ENCODE data around the gene MBP.

Gene MBP

GRCh38 chr18:77077941-77078689 lies 54.5 kb downstream of the MBP start:
- peaks cover 0 to 2% (median 0%) of the 10 kb centered on the region in 5 donors for H3K36me3 ChIP-seq (ENCODE audit: control insufficient read depth in 5 of 5, insufficient read depth in 5 of 5, low read length in 5 of 5)
- H3K9me3 ChIP-seq (ENCODE audit: control insufficient read depth in 5 of 5, low read length in 5 of 5), result no peaks in the 10 kb centered on the region
- H3K4me1 ChIP-seq (ENCODE audit: control insufficient read depth in 5 of 5, insufficient read depth in 5 of 5, low read length in 5 of 5), result peaks cover 0 to 18% (median 9%) of the 10 kb centered on the region in 5 donors
- no peak overlapping the region for H3K4me3 ChIP-seq (ENCODE audit: low read depth in 1 of 5, low read length in 5 of 5)
- no peaks in the 10 kb centered on the region for H3K27me3 ChIP-seq (ENCODE audit: control insufficient read depth in 5 of 5, insufficient read depth in 4 of 5, low read length in 5 of 5)
- H3K9ac ChIP-seq (ENCODE audit: low read length in 5 of 5), result no peak overlapping the region
- H3K27ac ChIP-seq (ENCODE audit: low read depth, low read length), result no peak overlapping the region

GRCh38 chr18:77077401-77077800 lies 55.2 kb downstream of the MBP start:
- Histone ChIP-seq H3K9ac (ENCODE audit: low read length in 5 of 5) (no peak overlapping the region), H3K9me3 (ENCODE audit: control insufficient read depth in 5 of 5, low read length in 5 of 5) (no peaks in the 10 kb centered on the region), H3K27me3 (ENCODE audit: control insufficient read depth in 5 of 5, insufficient read depth in 4 of 5, low read length in 5 of 5) (no peaks in the 10 kb centered on the region), H3K36me3 (ENCODE audit: control insufficient read depth in 5 of 5, insufficient read depth in 5 of 5, low read length in 5 of 5) (peaks cover 0 to 2% (median 0%) of the 10 kb centered on the region in 5 donors), H3K4me3 (ENCODE audit: low read depth in 1 of 5, low read length in 5 of 5) (no peak overlapping the region), H3K27ac (ENCODE audit: low read depth, low read length) (no peak overlapping the region), H3K4me1 (ENCODE audit: control insufficient read depth in 5 of 5, insufficient read depth in 5 of 5, low read length in 5 of 5) (peaks cover 0 to 14% (median 9%) of the 10 kb centered on the region in 5 donors)

- Histone ChIP-seq H3K9ac (ENCODE audit: low read length in 5 of 5) (no peak overlapping the region), H3K27ac (ENCODE audit: low read depth, low read length) (no peak overlapping the region), H3K9me3 (ENCODE audit: control insufficient read depth in 5 of 5, low read length in 5 of 5) (no peaks in the 10 kb centered on the region), H3K4me1 (ENCODE audit: control insufficient read depth in 5 of 5, insufficient read depth in 5 of 5, low read length in 5 of 5) (peaks cover 0 to 22% (median 15%) of the 10 kb centered on the region in 5 donors), H3K4me3 (ENCODE audit: low read depth in 1 of 5, low read length in 5 of 5) (no peak overlapping the region), H3K27me3 (ENCODE audit: control insufficient read depth in 5 of 5, insufficient read depth in 4 of 5, low read length in 5 of 5) (no peaks in the 10 kb centered on the region), H3K36me3 (ENCODE audit: control insufficient read depth in 5 of 5, insufficient read depth in 5 of 5, low read length in 5 of 5) (peaks cover 0 to 2% (median 0%) of the 10 kb centered on the region in 5 donors)
These were observed 56.5 kb downstream of the MBP start for GRCh38 chr18:77076111-77076510.

- H3K9ac ChIP-seq (ENCODE audit: low read length in 5 of 5), result no peak overlapping the region
- H3K36me3 ChIP-seq (ENCODE audit: control insufficient read depth in 5 of 5, insufficient read depth in 5 of 5, low read length in 5 of 5), result peaks cover 0 to 2% (median 0%) of the 10 kb centered on the region in 5 donors
- H3K27ac ChIP-seq (ENCODE audit: low read depth, low read length), result no peak overlapping the region
- H3K4me3 ChIP-seq (ENCODE audit: low read depth in 1 of 5, low read length in 5 of 5), result no peak overlapping the region
- peaks cover 0 to 20% (median 14%) of the 10 kb centered on the region in 5 donors for H3K4me1 ChIP-seq (ENCODE audit: control insufficient read depth in 5 of 5, insufficient read depth in 5 of 5, low read length in 5 of 5)
- H3K27me3 ChIP-seq (ENCODE audit: control insufficient read depth in 5 of 5, insufficient read depth in 4 of 5, low read length in 5 of 5), result no peaks in the 10 kb centered on the region
- no peaks in the 10 kb centered on the region for H3K9me3 ChIP-seq (ENCODE audit: control insufficient read depth in 5 of 5, low read length in 5 of 5)
These were observed 58.2 kb downstream of the MBP start for GRCh38 chr18:77074431-77074830.

- no peak overlapping the region for H3K27ac ChIP-seq (ENCODE audit: low read depth, low read length)
These were observed 59.1 kb downstream of the MBP start for GRCh38 chr18:77073336-77074093.

GRCh38 chr18:77072566-77072965 lies 60.0 kb downstream of the MBP start:
- Histone ChIP-seq H3K27ac (ENCODE audit: low read depth, low read length) (peak overlapping the region; percentile 2), H3K27me3 (ENCODE audit: control insufficient read depth in 5 of 5, insufficient read depth in 4 of 5, low read length in 5 of 5) (peaks cover 0 to 4% (median 0%) of the 10 kb centered on the region in 5 donors), H3K9me3 (ENCODE audit: control insufficient read depth in 5 of 5, low read length in 5 of 5) (no peaks in the 10 kb centered on the region), H3K4me1 (ENCODE audit: control insufficient read depth in 5 of 5, insufficient read depth in 5 of 5, low read length in 5 of 5) (peaks cover 4 to 34% (median 28%) of the 10 kb centered on the region in 5 donors), H3K4me3 (ENCODE audit: low read depth in 1 of 5, low read length in 5 of 5) (no peak overlapping the region), H3K9ac (ENCODE audit: low read length in 5 of 5) (no peak overlapping the region), H3K36me3 (ENCODE audit: control insufficient read depth in 5 of 5, insufficient read depth in 5 of 5, low read length in 5 of 5) (peaks cover 0 to 2% (median 0%) of the 10 kb centered on the region in 5 donors)

More at GRCh38 chr18:77073336-77074093, 59.1 kb downstream of the MBP start:
- Histone ChIP-seq H3K9me3 (ENCODE audit: control insufficient read depth in 5 of 5, low read length in 5 of 5) (no peaks in the 10 kb centered on the region), H3K4me1 (ENCODE audit: control insufficient read depth in 5 of 5, insufficient read depth in 5 of 5, low read length in 5 of 5) (peaks cover 4 to 24% (median 19%) of the 10 kb centered on the region in 5 donors), H3K27me3 (ENCODE audit: control insufficient read depth in 5 of 5, insufficient read depth in 4 of 5, low read length in 5 of 5) (peaks cover 0 to 4% (median 0%) of the 10 kb centered on the region in 5 donors), H3K36me3 (ENCODE audit: control insufficient read depth in 5 of 5, insufficient read depth in 5 of 5, low read length in 5 of 5) (peaks cover 0 to 2% (median 0%) of the 10 kb centered on the region in 5 donors), H3K4me3 (ENCODE audit: low read depth in 1 of 5, low read length in 5 of 5) (no peak overlapping the region), H3K9ac (ENCODE audit: low read length in 5 of 5) (no peak overlapping the region)

- Histone ChIP-seq H3K4me3 (ENCODE audit: low read depth in 1 of 5, low read length in 5 of 5) (no peak overlapping the region), H3K9ac (ENCODE audit: low read length in 5 of 5) (no peak overlapping the region), H3K4me1 (ENCODE audit: control insufficient read depth in 5 of 5, insufficient read depth in 5 of 5, low read length in 5 of 5) (peaks cover 8 to 40% (median 36%) of the 10 kb centered on the region in 5 donors), H3K36me3 (ENCODE audit: control insufficient read depth in 5 of 5, insufficient read depth in 5 of 5, low read length in 5 of 5) (peaks cover 0 to 2% (median 0%) of the 10 kb centered on the region in 5 donors), H3K9me3 (ENCODE audit: control insufficient read depth in 5 of 5, low read length in 5 of 5) (no peaks in the 10 kb centered on the region), H3K27ac (ENCODE audit: low read depth, low read length) (peak overlapping the region; percentile 2), H3K27me3 (ENCODE audit: control insufficient read depth in 5 of 5, insufficient read depth in 4 of 5, low read length in 5 of 5) (peaks cover 0 to 4% (median 0%) of the 10 kb centered on the region in 5 donors)
These were observed 60.8 kb downstream of the MBP start for GRCh38 chr18:77071711-77072292.

- Histone ChIP-seq H3K4me1 (ENCODE audit: control insufficient read depth in 5 of 5, insufficient read depth in 5 of 5, low read length in 5 of 5) (peaks cover 8 to 46% (median 42%) of the 10 kb centered on the region in 5 donors), H3K4me3 (ENCODE audit: low read depth in 1 of 5, low read length in 5 of 5) (no peak overlapping the region), H3K36me3 (ENCODE audit: control insufficient read depth in 5 of 5, insufficient read depth in 5 of 5, low read length in 5 of 5) (no peaks in the 10 kb centered on the region), H3K9ac (ENCODE audit: low read length in 5 of 5) (no peak overlapping the region), H3K27me3 (ENCODE audit: control insufficient read depth in 5 of 5, insufficient read depth in 4 of 5, low read length in 5 of 5) (peaks cover 0 to 4% (median 0%) of the 10 kb centered on the region in 5 donors), H3K27ac (ENCODE audit: low read depth, low read length) (no peak overlapping the region), H3K9me3 (ENCODE audit: control insufficient read depth in 5 of 5, low read length in 5 of 5) (no peaks in the 10 kb centered on the region)
These were observed 61.5 kb downstream of the MBP start for GRCh38 chr18:77071061-77071460.

GRCh38 chr18:77070627-77071026 lies 62.0 kb downstream of the MBP start:
- no peak overlapping the region for H3K27ac ChIP-seq (ENCODE audit: low read depth, low read length)
- H3K4me1 ChIP-seq (ENCODE audit: control insufficient read depth in 5 of 5, insufficient read depth in 5 of 5, low read length in 5 of 5), result peaks cover 8 to 50% (median 46%) of the 10 kb centered on the region in 5 donors
- no peaks in the 10 kb centered on the region for H3K36me3 ChIP-seq (ENCODE audit: control insufficient read depth in 5 of 5, insufficient read depth in 5 of 5, low read length in 5 of 5)
- peaks cover 0 to 4% (median 0%) of the 10 kb centered on the region in 5 donors for H3K27me3 ChIP-seq (ENCODE audit: control insufficient read depth in 5 of 5, insufficient read depth in 4 of 5, low read length in 5 of 5)
- H3K9ac ChIP-seq (ENCODE audit: low read length in 5 of 5), result no peak overlapping the region
- no peak overlapping the region for H3K4me3 ChIP-seq (ENCODE audit: low read depth in 1 of 5, low read length in 5 of 5)
- no peaks in the 10 kb centered on the region for H3K9me3 ChIP-seq (ENCODE audit: control insufficient read depth in 5 of 5, low read length in 5 of 5)

Data from subcutaneous abdominal adipose tissue (tissue), 5 donors.